A204.1 (cell line): ENCODE results near the gene SLC38A7.
"Not testable (repeated sequence)": the region's sequence is repeated elsewhere in the genome, so short reads cannot be mapped to it uniquely, and the experiment has no call there.

ENCODE experiments used
- FAIRE-seq: peaks from 2 replicates; lab custom pipeline; 2012; peaks lifted over from hg19 to GRCh38; lab: Jason Lieb, UNC

Gene SLC38A7

DNA sequence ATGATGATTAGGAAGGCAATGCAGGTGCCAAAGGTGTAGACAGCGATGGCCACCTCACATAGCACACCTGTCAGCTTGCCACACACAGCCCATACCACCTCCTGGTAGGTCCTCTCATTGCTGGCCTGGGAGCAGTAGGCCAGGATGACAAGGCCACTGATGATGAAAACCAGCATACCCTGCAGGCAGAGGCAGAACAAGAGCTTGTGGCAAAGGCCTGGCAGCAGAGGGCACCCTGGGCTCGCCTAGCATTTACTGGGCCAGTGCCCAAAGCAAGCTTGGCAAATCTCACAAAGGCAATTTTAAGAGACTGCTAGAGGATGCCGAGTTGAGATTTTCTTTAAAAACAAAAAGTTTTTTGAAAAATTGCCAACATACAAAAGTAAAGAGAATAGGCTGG lies 5.9 kb downstream of the SLC38A7 start:
- FAIRE-seq: no peak

DNA sequence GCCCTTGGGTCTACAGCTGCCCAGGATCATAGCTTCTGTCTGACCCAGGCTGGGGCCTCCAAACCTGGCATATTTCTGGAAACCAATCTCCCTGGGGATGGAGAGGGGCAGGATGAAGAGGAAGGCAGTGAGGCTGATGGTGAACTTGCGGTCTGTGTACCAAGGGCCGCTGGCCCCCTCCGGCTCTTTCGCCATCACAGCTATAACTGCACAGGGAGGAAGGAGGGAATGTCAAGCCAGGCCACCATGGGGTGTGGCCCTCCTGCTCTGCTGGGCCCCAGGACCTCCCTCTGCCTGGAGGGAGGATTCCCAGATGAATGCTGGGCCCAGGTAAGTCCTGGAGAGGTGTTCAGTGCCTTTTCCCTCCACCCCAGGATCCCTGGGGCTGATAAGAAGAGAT lies 6.3 kb downstream of the SLC38A7 start:
- FAIRE-seq: no peak

DNA sequence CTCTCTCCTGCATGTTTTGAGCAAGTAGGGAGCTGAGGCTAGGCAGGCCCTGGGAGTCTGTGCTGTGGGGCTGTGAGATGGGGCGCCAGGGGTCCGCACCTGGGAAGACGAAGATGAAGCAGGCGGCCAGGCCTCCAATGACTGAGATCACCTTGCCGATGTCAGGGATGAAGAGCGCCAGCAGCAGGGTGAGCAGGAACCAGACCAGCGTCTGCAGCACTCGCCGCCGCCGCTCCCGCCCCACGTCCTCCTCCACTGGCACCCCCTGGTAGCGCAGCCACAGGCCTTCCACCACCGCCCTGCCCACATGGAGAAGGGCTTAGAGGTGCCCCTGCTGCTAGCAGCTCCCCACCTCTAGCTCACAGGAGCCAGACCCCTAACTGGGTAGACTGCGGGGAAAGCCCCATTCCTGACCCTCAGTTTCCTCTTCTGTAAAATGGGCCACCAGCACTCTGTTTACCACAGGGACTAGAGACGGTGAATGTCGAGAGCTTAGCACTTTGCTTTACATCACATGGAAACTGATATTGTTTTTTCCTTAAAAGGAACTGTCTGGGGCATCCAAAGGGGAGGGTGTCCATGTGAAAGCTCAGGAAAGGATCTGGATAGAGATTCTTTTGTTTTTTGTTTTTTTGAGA lies 13.5 kb downstream of the SLC38A7 start:
- no peak for FAIRE-seq

DNA sequence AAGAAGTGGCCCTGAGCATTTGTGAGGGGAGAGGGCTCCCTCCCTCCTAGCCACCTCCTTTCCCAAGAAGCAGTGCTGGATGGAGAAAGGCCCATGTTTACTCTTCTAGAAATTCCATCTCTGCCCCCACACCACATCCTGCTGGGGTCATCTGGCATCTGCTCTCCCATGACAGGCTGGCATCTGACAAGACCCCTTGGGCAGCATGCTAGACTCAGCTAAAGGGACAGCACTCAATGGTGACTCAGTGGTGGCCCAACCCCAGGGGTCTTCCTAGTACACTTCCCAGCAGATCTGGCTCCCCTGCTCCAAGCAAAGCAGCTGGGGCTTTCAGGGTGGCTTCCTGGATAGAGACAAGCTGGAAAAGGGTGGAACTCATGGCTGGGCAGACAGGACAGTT lies 14.4 kb downstream of the SLC38A7 start:
- FAIRE-seq: no peak

GRCh38 chr16:58665200-58665599 lies 19.4 kb downstream of the SLC38A7 start:
- FAIRE-seq: no peak

GRCh38 chr16:58661199-58661830 lies 23.3 kb downstream of the SLC38A7 start:
- FAIRE-seq: peak; percentile 96

DNA sequence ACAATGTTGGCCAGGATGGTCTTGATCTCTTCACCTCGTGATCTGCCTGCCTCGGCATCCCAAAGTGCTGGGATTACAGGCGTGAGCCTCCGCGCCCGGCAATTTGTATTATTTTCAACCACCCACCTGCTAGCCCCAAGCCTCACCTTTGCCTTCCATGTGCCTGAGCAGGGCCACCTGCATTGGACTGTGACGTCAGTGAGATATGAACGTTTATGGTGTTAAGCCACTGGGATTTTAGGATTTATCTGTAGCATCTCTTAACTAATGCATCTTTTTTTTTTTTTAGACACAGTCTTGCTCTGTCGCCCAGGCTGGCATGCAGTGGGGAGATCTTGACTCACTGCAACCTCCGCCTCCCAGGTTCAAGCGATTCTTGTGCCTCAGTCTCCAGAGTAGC lies 24.7 kb downstream of the SLC38A7 start:
- FAIRE-seq: not testable (repeated sequence)

GRCh38 chr16:58658796-58659211 lies 25.8 kb downstream of the SLC38A7 start:
- FAIRE-seq: no peak

- no peak for FAIRE-seq
These were observed 27.7 kb downstream of the SLC38A7 start for GRCh38 chr16:58656899-58657298.

DNA sequence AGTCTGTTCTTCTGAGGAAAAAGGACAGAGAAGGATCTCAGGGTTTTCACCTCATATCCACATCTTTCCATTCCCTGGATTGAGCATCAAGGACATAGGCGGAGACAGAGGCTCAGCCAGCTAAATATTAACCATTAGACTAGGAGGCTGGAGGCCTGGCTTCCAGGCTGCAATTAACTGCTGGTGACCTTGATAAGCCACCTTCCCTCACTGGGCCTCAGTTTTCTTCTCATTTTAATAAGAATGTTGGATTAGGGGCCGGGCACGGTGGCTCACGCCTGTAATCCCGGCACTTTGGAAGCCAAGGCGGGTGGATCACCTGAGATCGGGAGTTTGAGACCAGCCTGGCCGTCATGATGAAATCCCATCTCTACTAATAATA lies 29.4 kb downstream of the SLC38A7 start:
- no peak for FAIRE-seq

GRCh38 chr16:58654560-58655214 lies 29.9 kb downstream of the SLC38A7 start:
- FAIRE-seq: no peak

DNA sequence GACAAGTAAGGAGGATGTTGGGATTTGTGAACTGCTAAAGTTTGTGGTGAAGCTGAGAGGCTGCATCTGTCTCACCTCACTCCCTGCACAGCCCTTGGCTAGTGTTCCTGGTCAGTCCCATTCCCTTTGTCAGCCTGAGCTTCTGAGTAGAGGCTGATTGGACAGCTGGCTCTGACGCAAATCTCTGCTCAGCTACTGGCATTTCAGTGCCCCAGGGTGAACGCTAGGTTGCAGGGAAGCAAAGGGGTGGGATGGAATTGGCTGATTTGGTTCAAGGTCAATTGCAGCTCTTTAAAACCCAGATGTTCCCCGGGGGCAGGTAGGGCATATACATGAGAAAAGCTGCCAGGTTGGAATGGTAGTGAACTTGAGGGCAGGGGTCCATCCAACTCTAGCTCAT lies 31.8 kb downstream of the SLC38A7 start:
- FAIRE-seq: no peak

DNA sequence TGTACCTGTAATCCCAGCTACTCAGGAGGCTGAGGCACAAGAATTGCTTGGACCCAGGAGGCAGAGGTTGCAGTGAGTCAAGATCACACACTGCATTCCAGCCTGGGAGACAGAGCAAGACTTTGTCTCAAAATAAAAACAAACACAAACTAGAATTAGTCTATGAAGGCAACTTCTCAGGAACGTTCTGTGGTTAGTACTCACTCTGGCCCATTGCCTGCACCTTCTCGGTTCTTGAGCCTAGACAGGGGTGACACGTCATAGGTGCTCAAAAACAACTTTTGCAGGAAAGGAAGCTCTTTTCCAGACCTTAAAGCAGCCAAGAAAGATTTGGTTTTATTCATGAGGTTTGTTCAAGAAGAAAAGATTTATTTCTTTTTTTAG lies 32.6 kb downstream of the SLC38A7 start:
- no peak for FAIRE-seq

DNA sequence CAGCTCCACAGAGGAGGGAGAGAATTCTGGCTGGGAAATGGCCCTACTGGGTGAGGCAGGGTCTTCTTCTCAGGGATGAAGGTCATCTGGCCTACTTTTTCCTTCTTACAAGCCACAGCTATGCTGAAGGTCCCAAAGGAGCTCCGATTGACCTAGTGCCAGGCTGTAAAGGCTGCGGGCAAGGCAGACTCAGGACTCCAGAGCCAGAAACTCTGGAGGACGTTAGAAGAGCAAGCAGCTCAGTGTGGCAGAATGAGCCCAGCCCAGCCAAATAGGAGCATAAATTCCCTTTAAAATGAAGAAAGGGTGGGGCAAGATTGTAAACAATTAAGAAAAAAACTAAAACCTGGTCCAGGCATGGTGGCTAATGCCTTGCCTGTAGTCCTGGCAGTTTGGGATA lies 34.9 kb downstream of the SLC38A7 start:
- FAIRE-seq: no peak

DNA sequence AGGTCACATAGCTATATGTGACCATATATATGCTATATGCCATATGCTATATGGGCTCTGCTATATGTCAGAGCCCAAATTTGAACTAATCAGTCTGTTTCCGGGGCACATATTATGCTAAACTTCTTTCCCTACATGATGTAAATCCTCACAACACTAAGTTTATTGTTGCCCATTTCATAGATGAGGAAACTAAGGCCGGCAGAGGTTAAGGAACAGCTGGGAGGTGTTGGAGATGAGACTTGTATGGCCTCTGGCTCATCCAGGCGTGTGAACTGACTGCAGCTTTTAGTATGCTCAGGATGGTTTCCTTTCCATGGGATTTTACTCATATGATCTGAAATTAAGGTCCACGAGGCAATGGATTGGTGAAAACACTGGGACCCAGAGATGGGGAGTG lies 37.5 kb downstream of the SLC38A7 start:
- no peak for FAIRE-seq

DNA sequence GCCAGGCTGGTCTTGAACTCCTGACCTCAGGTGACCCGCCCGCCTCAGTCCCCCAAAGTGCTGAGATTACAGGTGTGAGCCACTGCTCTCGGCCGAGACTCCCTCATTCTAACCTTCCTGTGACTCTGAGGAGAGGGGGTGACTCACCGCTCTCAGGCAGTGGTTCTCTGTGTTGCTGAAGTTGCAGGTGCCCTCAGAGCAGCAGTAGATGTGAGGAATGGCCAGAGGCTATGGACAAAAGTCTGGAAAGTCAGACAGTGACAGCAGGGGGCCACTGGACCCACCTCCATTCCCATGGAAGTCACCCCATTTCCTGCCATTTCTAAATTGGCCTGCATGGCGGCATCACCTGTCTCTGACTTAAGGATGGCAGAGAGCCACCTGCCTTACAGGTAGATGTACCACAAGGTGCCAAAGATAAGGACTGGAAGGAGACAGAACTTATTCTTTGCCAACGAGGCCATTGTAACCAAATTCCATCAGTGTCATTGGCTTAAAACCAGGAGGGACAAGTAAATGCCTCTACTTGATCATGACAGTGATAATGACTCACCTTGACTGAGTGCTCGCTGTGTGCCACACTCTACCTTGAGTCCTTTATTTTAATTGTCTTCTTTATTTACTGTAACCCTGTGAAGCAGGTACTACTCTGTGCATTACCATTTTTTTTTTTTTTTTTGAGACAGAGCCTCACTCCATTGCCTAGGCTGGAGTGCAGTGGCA lies 39.6 kb downstream of the SLC38A7 start:
- FAIRE-seq: no peak

GRCh38 chr16:58644108-58644507 lies 40.5 kb downstream of the SLC38A7 start:
- FAIRE-seq: no peak

DNA sequence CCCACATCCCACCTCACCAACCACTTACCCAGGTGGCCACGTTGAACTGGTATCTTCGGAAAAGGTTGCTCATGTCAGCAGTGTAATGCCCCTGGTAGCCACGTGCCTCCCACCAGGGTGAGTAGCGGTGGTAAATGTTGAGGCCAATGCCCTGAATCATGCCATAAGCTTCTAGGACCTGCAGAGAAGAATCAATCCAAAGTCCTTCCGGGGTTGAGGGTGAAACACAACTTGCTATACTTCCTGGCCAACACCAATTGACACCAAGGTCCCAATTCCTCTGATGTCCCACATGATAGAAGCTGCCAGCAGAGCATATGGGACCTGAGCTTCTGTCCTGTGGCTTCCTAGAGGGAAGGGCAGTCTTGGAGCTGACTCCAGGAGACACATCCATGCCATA lies 43.6 kb downstream of the SLC38A7 start:
- FAIRE-seq: no peak

GRCh38 chr16:58639836-58640235 lies 44.7 kb downstream of the SLC38A7 start:
- FAIRE-seq: no peak

DNA sequence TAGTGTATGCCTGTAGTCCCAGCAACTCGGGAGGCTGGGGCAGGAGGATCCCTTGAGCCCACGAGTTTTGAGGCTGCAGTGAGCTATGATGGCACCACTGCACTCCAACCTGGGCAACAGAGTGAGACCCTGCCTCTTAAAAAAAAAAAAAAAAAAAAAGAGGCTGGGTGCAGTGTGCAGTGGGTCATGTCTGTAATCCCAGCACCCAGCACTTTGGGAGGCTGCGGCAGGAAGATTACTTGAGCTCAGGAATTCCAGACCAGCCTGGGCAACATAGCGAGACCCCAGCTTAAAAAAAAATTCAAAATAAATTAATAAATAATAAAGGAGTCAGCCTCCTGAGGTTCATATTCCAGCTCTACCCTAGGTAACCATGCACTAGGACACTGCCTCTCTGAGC lies 45.3 kb downstream of the SLC38A7 start:
- FAIRE-seq: no peak

DNA sequence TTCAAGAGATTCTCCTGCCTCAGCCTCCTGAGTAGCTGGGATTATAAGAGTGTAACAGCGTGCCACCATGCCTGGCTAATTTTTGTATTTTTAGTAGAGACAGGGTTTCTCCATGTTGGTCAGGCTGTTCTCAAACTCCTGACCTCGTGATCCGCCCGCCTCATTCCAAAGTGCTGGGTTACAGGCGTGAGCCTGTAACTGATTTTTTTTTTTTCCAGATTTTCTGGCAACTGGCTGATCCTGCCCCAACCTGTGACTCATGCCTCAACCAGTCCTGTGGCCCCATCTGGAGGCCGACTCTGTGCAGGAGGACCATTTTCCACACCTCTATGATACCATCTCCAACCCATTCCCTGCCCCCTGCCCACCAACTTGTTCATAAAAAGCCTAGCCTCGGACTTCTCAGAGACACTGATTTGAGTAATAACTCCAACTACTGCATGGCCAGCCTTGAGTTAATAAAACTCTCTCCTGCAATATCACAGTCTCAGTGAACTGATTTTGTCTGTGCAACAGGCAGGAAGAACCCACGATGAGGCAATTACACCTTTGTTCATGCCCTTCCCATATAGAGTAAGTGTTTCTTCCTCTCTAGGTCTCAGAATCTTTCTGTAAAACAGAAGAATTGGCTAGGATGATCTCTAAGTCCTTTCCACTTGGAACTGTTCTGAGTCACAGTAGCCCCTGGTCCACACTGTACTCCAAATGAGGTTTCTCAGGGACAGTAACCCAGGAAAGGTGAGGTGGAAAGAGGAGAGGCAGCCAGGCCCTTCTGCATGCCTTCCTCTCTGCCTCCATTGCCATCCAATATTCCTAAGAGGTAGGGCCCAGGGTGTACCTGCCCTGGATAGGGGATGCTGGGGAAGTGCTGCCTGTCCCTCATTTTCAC lies 46.2 kb downstream of the SLC38A7 start:
- FAIRE-seq: no peak

DNA sequence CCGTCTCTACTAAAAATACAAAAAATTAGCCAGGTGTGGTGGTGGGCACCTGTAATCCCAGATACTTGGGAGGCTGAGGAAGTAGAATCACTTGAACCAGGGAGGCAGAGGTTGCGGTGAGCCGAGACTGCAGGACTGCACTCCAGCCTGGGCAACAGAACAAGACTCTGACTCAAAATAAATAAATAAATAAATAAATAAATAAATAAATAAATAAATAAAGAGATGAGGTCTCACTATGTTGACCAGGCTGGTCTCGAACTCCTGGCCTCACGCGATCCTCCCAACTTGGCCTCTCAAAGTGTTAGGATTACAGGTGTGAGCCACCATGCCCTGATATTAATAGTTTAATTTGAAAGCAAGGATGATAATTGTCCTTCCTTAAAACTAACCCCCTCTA lies 47.5 kb downstream of the SLC38A7 start:
- not testable (repeated sequence) for FAIRE-seq
